GM23338 (cell line): ENCODE data around the gene UMODL1. TPM values are rescaled to one million over a fixed set of nuclear protein-coding genes. Genes with fewer than 3 reads are reported as not detected.

ENCODE experiments used
- ATAC-seq: fragments of 200-7000 bp; cut with Tn5 transposase; 3 replicates; pipeline ENCODE4 v1.9.1; 2020
- DNase-seq: peaks from one replicate; pipeline ENCODE4 v3.0.0-alpha.2; 2015; ENCODE audit warnings: low spot score
- H2AFZ ChIP-seq: fragments of 200-600 bp; sonication (generic); 2 replicates; pipeline ENCODE4 v1.8.0; 2016; ENCODE audit warnings: antibody characterized with exemption, mild to moderate bottlenecking, moderate library complexity
- H3F3A ChIP-seq: fragments of 200-600 bp; sonication (generic); replicated peaks from 2 replicates; pipeline ENCODE4 v1.8.0; 2017; ENCODE audit warnings: antibody characterized with exemption, mixed run types, low read depth
- H3K27ac ChIP-seq: fragments of 200-600 bp; sonication (generic); 2 replicates; pipeline ENCODE4 v1.6.1; 2016; ENCODE audit warnings: low read depth
- H3K27me3 ChIP-seq: fragments of 200-600 bp; sonication (generic); 2 replicates; pipeline ENCODE4 v1.8.0; 2016; ENCODE audit warnings: mild to moderate bottlenecking, mixed run types, moderate library complexity; ENCODE audit not compliant: insufficient read depth
- H3K36me3 ChIP-seq: fragments of 200-600 bp; sonication (generic); 2 replicates; pipeline ENCODE4 v1.8.0; 2016; ENCODE audit warnings: mild to moderate bottlenecking; ENCODE audit not compliant: insufficient read depth
- H3K4me1 ChIP-seq: fragments of 200-600 bp; sonication (generic); 2 replicates; pipeline ENCODE4 v1.8.0; 2016; ENCODE audit warnings: mild to moderate bottlenecking, moderate library complexity; ENCODE audit not compliant: insufficient read depth
- H3K4me2 ChIP-seq: fragments of 200-600 bp; sonication (generic); 2 replicates; pipeline ENCODE4 v1.7.1; 2017; ENCODE audit warnings: mixed run types
- H3K4me3 ChIP-seq: fragments of 200-600 bp; sonication (generic); 2 replicates; pipeline ENCODE4 v1.6.1; 2016; ENCODE audit warnings: mixed run types
- H3K79me2 ChIP-seq: fragments of 200-600 bp; sonication (generic); replicated peaks from 2 replicates; pipeline ENCODE4 v1.8.0; 2017; ENCODE audit warnings: mild to moderate bottlenecking; ENCODE audit not compliant: insufficient read depth
- H3K9me2 ChIP-seq: fragments of 200-600 bp; sonication (generic); 2 replicates; pipeline ENCODE4 v1.8.0; 2017; ENCODE audit not compliant: insufficient read depth
- H4K20me1 ChIP-seq: fragments of 200-600 bp; sonication (generic); replicated peaks from 2 replicates; pipeline ENCODE4 v1.8.0; 2017; ENCODE audit warnings: mild to moderate bottlenecking; ENCODE audit not compliant: insufficient read depth
- H3K27ac Mint-ChIP-seq: 2 replicates; pipeline ENCODE4 v1.8.0; 2020; ENCODE audit warnings: inconsistent platforms, mild to moderate bottlenecking, moderate library complexity, mixed read lengths
- H3K27me3 Mint-ChIP-seq: 3 replicates; pipeline ENCODE4 v1.8.0; 2022; ENCODE audit warnings: low read depth, mild to moderate bottlenecking, moderate library complexity, mixed read lengths, inconsistent platforms; ENCODE audit not compliant: insufficient read depth, poor library complexity
- H3K36me3 Mint-ChIP-seq: 3 replicates; pipeline ENCODE4 v1.8.0; 2021; ENCODE audit warnings: low read depth, mild to moderate bottlenecking, inconsistent platforms, moderate library complexity, mixed read lengths
- H3K4me1 Mint-ChIP-seq: 3 replicates; pipeline ENCODE4 v1.8.0; 2020; ENCODE audit warnings: mild to moderate bottlenecking, inconsistent platforms, mixed read lengths
- H3K4me3 Mint-ChIP-seq: 3 replicates; pipeline ENCODE4 v1.8.0; 2021; ENCODE audit warnings: moderate library complexity, mild to moderate bottlenecking, inconsistent platforms, mixed read lengths
- H3K9me3 Mint-ChIP-seq: 3 replicates; pipeline ENCODE4 v1.8.0; 2020; ENCODE audit warnings: moderate library complexity, mild to moderate bottlenecking, inconsistent platforms, mixed read lengths
- CREB1 ChIP-seq: fragments of 250-450 bp; sonication (Bioruptor Pico); IDR thresholded peaks from 2 replicates; pipeline ENCODE4 v1.5.0; 2020; ENCODE audit warnings: low read depth, mild to moderate bottlenecking, moderate library complexity
- CTCF ChIP-seq, 2 experiments: fragments of 200-600 bp in 1 of 2; sonication (generic) in 1 of 2; conservative IDR thresholded peaks; 2 replicates each; pipeline versions ENCODE4 v1.5.1 to v1.6.1; 2016 to 2017; ENCODE audit warnings: antibody characterized with exemption in 2 of 2, low read depth in 2 of 2, mild to moderate bottlenecking in 2 of 2, moderate library complexity in 1 of 2
- ETS1 ChIP-seq: IDR thresholded peaks from 2 replicates; pipeline ENCODE4 v1.6.1; 2016; ENCODE audit warnings: antibody characterized with exemption
- EZH2 ChIP-seq: fragments of 200-600 bp; sonication (generic); IDR thresholded peaks from one replicate; pipeline ENCODE4 v1.8.0; 2017; ENCODE audit warnings: antibody characterized with exemption, mild to moderate bottlenecking, low read depth; ENCODE audit not compliant: unreplicated experiment
- EZH2phosphoT487 ChIP-seq: fragments of 200-600 bp; sonication (generic); IDR thresholded peaks from one replicate; pipeline ENCODE4 v1.8.1; 2018; ENCODE audit warnings: antibody characterized with exemption; ENCODE audit not compliant: unreplicated experiment
- JUNB ChIP-seq: IDR thresholded peaks from one replicate; pipeline ENCODE4 v1.6.1; 2016; ENCODE audit warnings: antibody characterized with exemption; ENCODE audit not compliant: unreplicated experiment
- NANOG ChIP-seq: IDR thresholded peaks from 2 replicates; pipeline ENCODE4 v1.6.1; 2016; ENCODE audit warnings: antibody characterized with exemption, borderline replicate concordance
- POLR2AphosphoS5 ChIP-seq: IDR thresholded peaks from 2 replicates; pipeline ENCODE4 v1.6.1; 2016; ENCODE audit warnings: antibody characterized with exemption, low read depth
- REST ChIP-seq: IDR thresholded peaks from one replicate; pipeline ENCODE4 v1.6.1; 2018; ENCODE audit warnings: antibody characterized with exemption; ENCODE audit not compliant: unreplicated experiment
- STAT1 ChIP-seq: IDR thresholded peaks from one replicate; pipeline ENCODE4 v1.6.1; 2016; ENCODE audit warnings: antibody characterized with exemption; ENCODE audit not compliant: unreplicated experiment
- ZNF114 ChIP-seq: fragments of 250-450 bp; sonication (Bioruptor Pico); IDR thresholded peaks from 2 replicates; pipeline ENCODE4 v1.5.0; 2020; ENCODE audit warnings: mild to moderate bottlenecking, moderate library complexity
- ZNF331 ChIP-seq: fragments of 250-450 bp; sonication (Bioruptor Pico); IDR thresholded peaks from 2 replicates; pipeline ENCODE4 v1.5.0; 2020; ENCODE audit warnings: low read depth, mild to moderate bottlenecking, moderate library complexity
- ZNF462 ChIP-seq: fragments of 250-450 bp; sonication (Bioruptor Pico); IDR thresholded peaks from 2 replicates; pipeline ENCODE4 v1.5.0; 2020; ENCODE audit warnings: mild to moderate bottlenecking, moderate library complexity
- polyA plus RNA-seq: library from polyadenylated mRNA; unstranded; fragments of >200 nt; fragmentation: Nextera tagmentation; extraction: Ambion mirVana; gene quantifications from 2 replicates; pipeline ENCODE4 v1.2.1, GENCODE V29; 2016
- total RNA-seq: library from RNA; depleted of rRNA; stranded (reverse); fragments of >200 nt; shearing (Covaris generic); gene quantifications from 2 replicates; pipeline ENCODE4 v1.2.3, GENCODE V29; 2014

UMODL1 gene
- total and polyA plus RNA-seq, 2 experiments from 2014 or later = not detected

GRCh38 chr21:42102991-42103390, 31.9 kb downstream of the UMODL1 start:
- no peak overlapping the region for H3K27ac ChIP-seq
- no peaks in the 10 kb centered on the region for H3K36me3 ChIP-seq
- no peaks in the 10 kb centered on the region for H3K79me2 ChIP-seq
- no peak overlapping the region for H3K4me3 Mint-ChIP-seq
- no peaks in the 10 kb centered on the region for H3K27me3 ChIP-seq
- no peak for ATAC-seq
- H2AFZ ChIP-seq = no peak overlapping the region
- H3K27me3 Mint-ChIP-seq = peaks cover 10% of the 10 kb centered on the region
- no peaks in the 10 kb centered on the region for H3F3A ChIP-seq
- no peaks in the 10 kb centered on the region for H4K20me1 ChIP-seq
- TF ChIP-seq JUNB (no peak), ZNF114 (no peak), POLR2AphosphoS5 (no peak), REST (no peak), ZNF331 (CRISPR knock-in tag) (no peak), NANOG (no peak), CREB1 (CRISPR knock-in tag) (no peak), EZH2phosphoT487 (no peak), EZH2 (no peak), ZNF462 (CRISPR knock-in tag) (no peak), STAT1 (no peak), ETS1 (no peak), CTCF (conservative IDR thresholded peaks at IDR 0.05; ENCODE audit: low read depth in 2 of 2) (no peak)
- H3K4me3 ChIP-seq = no peak overlapping the region
- no peak overlapping the region for H3K27ac Mint-ChIP-seq
- H3K9me3 Mint-ChIP-seq = no peaks in the 10 kb centered on the region
- H3K4me1 ChIP-seq = no peaks in the 10 kb centered on the region
- peaks cover 8% of the 10 kb centered on the region for H3K4me1 Mint-ChIP-seq
- H3K4me2 ChIP-seq = no peak overlapping the region
- H3K36me3 Mint-ChIP-seq = no peaks in the 10 kb centered on the region; the same call in 2 of the 3 replicates
- H3K9me2 ChIP-seq = no peaks in the 10 kb centered on the region
- no peak for DNase-seq
